Uterus (tissue), 4 donors: ENCODE results near the gene CCND1. TPM values are rescaled to one million over a fixed set of nuclear protein-coding genes. Genes with fewer than 3 reads are reported as not detected.

Experiments
- DNase-seq, 2 donors: peaks; one replicate each; pipeline ENCODE4 v3.0.0-alpha.2; 2019 to 2020
- H3K27ac ChIP-seq, 2 donors: fragments of 200-600 bp; sonication (generic); 1 replicate in 1 of 2; 2 replicates in 1 of 2; pipeline ENCODE4 v1.5.1; 2016 to 2018
- H3K27me3 ChIP-seq, 2 donors: fragments of 200-600 bp; sonication (generic); one replicate each; pipeline ENCODE4 v1.5.1; 2018 to 2019; ENCODE audit warnings: control low read depth in 1 of 2
- H3K36me3 ChIP-seq, 2 donors: fragments of 200-600 bp; sonication (generic); one replicate each; pipeline ENCODE4 v1.5.1; 2019; ENCODE audit warnings: control low read depth in 1 of 2
- H3K4me1 ChIP-seq, 2 donors: fragments of 200-600 bp; sonication (generic); one replicate each; pipeline ENCODE4 v1.5.1; 2018 to 2019; ENCODE audit warnings: control low read depth in 1 of 2
- H3K4me3 ChIP-seq, 2 donors: fragments of 200-600 bp; sonication (generic); 1 replicate in 1 of 2; 2 replicates in 1 of 2; pipeline ENCODE4 v1.5.1; 2018 to 2019; ENCODE audit warnings: mild to moderate bottlenecking in 1 of 2
- H3K9me3 ChIP-seq, 2 donors: fragments of 200-600 bp; sonication (generic); one replicate each; pipeline ENCODE4 v1.5.1; 2019; ENCODE audit warnings: control low read depth in 1 of 2
- POLR2A ChIP-seq, 2 donors: fragments of 450-650 bp; IDR thresholded peaks; one replicate each; pipeline ENCODE4 v1.6.1; 2016; ENCODE audit warnings: antibody characterized with exemption in 2 of 2, mild to moderate bottlenecking in 1 of 2, moderate library complexity in 1 of 2
- intact Hi-C: fragments of 100-400 bp; cut with DNase I; formaldehyde crosslinking; loops from one replicate; pipeline ENCODE4 v1.15.1; 2023; ENCODE audit warnings: low total_unique reads
- total RNA-seq, 4 donors: library from RNA; depleted of rRNA in 3 of 4; stranded (reverse); fragments of >200 nt in 3 of 4; gene quantifications; one replicate each; pipeline versions ENCODE4 v1.1.0 to v1.2.4, GENCODE V29; 2014 to 2023
- TF ChIP-seq, protein P1 (sequence below), 4 experiments: fragments of 200-600 bp in 2 of 4; fragments of 450-650 bp in 2 of 4; sonication (generic) in 2 of 4; IDR thresholded peaks; one replicate each; pipeline ENCODE4 v1.5.1; 2016 to 2019; ENCODE audit warnings: antibody characterized with exemption in 4 of 4, mild to moderate bottlenecking in 2 of 4, moderate library complexity in 1 of 4
- donor health status: DM: yes; HTN: yes; CAD: no.

The CCND1 gene
- total RNA-seq, 4 donors from 2014 or later = 2.9 to 96.5 (median 20.5) TPM

DNA sequence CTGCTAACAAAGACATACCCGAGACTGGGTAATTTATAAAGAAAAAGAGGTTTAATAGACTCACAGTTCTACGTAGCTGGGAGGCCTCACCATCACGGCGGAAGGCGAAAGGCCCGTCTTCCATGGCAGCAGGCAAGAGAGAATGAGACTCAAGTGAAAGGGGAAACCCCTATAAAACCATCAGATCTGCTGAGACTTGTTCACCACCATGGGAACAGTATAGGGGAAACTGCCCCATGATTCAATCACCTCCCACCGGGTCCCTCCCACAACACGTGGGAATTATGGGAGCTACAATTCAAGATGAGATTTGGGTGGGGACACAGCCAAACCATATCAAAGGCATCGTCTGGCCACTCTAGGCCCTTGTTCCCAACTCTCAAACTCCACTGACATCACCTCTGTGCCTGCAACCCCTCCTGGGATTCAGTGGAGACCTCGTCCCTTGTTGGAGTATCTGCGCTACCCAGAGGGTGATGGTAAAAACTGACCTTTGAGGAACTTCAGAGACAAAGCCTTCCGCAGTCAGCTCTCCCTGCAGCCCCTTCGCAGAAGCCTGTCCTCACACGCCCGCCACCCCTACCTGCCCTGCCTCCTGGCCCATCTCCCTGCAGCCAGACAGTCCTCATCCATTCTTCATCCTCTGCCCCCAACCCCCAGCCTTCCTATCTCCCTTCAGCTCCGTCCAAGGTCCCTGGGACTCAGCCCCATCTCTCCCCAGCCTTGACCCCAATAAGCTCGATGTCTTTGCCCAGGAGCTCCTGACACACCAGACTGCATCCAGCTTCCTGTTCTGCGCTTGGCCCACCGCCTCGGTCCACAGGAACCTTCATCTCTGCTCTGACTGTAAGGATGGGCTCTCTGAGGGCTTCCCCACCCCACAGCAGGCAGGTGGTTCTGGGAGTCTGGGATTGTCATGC is 15.8 kb downstream of the CCND1 start:
- TF ChIP-seq POLR2A (IDR thresholded peaks at IDR 0.05) = no peak
- TF ChIP-seq, protein P1, sequence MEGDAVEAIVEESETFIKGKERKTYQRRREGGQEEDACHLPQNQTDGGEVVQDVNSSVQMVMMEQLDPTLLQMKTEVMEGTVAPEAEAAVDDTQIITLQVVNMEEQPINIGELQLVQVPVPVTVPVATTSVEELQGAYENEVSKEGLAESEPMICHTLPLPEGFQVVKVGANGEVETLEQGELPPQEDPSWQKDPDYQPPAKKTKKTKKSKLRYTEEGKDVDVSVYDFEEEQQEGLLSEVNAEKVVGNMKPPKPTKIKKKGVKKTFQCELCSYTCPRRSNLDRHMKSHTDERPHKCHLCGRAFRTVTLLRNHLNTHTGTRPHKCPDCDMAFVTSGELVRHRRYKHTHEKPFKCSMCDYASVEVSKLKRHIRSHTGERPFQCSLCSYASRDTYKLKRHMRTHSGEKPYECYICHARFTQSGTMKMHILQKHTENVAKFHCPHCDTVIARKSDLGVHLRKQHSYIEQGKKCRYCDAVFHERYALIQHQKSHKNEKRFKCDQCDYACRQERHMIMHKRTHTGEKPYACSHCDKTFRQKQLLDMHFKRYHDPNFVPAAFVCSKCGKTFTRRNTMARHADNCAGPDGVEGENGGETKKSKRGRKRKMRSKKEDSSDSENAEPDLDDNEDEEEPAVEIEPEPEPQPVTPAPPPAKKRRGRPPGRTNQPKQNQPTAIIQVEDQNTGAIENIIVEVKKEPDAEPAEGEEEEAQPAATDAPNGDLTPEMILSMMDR (IDR thresholded peaks at IDR 0.05) = no peak
- intact Hi-C loops = no loop called here
- H3K36me3 ChIP-seq = no peaks in the 10 kb centered on the region
- H3K4me1 ChIP-seq = no peaks in the 10 kb centered on the region
- H3K27ac ChIP-seq = no peak overlapping the region
- H3K4me3 ChIP-seq = no peak overlapping the region
- no peaks in the 10 kb centered on the region for H3K9me3 ChIP-seq
- DNase-seq = no peak
- H3K27me3 ChIP-seq = no peaks in the 10 kb centered on the region

DNA sequence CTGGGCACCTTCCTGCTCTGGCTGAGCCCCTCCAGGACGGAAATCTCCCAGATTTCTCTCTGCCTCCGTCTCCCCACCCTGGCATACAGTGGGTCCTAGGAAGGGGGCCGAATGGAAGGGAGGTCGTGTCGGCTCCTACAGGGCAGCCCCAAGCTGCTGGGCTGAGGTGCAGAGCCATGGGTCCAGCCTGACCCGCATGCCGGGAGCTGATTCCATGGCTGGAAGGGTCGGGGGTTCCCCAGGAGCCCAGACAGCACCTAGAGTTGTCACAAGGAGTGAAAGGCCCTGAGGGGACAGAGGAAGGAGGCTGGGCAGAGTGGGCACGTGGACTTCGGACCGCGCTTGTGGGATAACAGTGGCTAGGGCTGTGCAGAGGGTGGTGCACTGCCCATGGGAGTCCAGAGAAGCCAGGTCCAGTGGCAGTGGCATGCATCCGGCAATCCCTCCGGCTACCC is 16.5 kb downstream of the CCND1 start:
- no peaks in the 10 kb centered on the region for H3K36me3 ChIP-seq
- H3K27me3 ChIP-seq = no peaks in the 10 kb centered on the region
- no peak overlapping the region for H3K27ac ChIP-seq
- no peak for DNase-seq
- no peaks in the 10 kb centered on the region for H3K4me1 ChIP-seq
- no peak overlapping the region for H3K4me3 ChIP-seq
- intact Hi-C loops = no loop called here
- no peak for TF ChIP-seq POLR2A (IDR thresholded peaks at IDR 0.05)
- TF ChIP-seq, protein P1 (IDR thresholded peaks at IDR 0.05) = no peak
- H3K9me3 ChIP-seq = no peaks in the 10 kb centered on the region

DNA sequence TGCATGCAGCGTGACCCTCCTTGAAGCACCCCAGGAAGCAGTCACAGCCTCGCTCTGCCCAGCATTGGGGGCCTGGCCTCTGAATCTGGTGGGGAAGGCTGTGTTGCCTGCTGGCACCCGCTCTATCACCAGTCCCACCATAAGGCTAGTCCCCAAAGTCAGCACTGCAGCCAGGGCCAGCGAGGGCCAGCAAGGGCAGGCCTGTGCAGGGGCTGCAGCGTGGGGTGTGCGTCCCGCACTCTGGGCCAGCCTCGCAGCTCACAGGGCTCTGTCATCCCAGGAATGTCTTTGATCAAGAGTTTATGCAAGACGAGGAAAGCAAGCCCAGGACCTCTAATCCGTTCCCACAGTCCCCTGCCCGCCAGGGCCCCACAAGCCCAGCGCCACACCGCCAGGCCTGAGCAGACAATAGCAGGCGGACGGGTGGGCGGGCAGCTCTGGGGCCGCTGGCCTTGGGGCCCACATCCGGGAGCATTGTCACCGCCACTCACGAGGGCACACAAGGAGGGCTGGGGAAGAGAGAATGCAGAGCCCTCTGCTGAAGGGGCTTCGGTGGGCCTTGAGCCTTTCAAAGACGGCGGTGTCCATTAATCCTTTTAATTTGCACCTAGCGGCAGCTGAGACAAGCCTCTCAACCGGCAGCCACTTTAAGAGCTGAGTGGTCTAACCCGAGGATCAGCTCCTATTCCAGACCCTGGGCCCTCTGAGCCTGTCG is 17.1 kb downstream of the CCND1 start:
- no peak for TF ChIP-seq POLR2A (IDR thresholded peaks at IDR 0.05)
- TF ChIP-seq, protein P1 (IDR thresholded peaks at IDR 0.05) = no peak
- Histone ChIP-seq H3K36me3 (no peaks in the 10 kb centered on the region), H3K27me3 (no peaks in the 10 kb centered on the region), H3K4me3 (no peak overlapping the region), H3K9me3 (no peaks in the 10 kb centered on the region), H3K27ac (no peak overlapping the region), H3K4me1 (no peaks in the 10 kb centered on the region)
- intact Hi-C loops = no loop called here
- DNase-seq = no peak

DNA sequence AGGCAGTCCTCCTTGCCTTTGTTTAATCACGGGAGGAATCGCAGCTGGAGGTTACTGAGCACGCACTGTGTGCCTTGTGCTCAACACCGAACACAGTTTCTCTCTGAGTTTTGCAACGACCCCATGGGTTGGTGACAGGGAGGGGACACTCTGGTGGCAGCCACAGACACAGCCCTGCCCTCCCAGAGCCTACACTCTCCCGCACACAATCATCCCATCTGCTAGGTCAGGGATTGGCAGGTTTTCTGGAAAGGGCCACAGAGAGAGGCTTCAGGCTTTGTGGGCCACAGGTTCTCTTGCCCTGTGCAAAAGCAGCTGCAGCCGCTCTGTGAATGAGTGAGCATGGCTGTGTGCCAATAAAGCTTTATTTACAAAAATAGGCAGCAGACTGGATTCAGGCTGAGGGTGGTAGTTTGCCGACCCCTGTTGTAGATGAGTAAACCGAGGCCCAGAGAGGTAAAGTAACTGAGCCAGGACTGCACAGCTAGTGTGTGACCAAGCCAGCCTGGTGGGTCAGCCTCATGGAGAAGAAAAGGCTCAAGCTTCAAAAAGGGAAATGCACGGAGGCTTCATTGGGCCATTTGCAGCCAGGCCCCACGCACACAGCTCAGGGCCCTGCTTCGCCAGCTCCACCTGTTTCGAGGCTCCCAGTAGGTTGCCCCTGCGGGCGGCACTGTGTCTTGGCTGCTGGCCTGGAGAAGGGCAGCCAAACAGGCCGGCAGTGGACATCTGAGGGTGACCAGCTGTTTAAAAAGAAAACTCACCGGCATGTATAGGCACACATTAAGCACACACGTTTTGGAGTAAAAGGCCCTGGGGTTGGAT is 17.9 kb downstream of the CCND1 start:
- DNase-seq = no peak
- intact Hi-C loops = no loop called here
- H3K36me3 ChIP-seq = no peaks in the 10 kb centered on the region
- H3K4me1 ChIP-seq = no peaks in the 10 kb centered on the region
- no peaks in the 10 kb centered on the region for H3K27me3 ChIP-seq
- no peak overlapping the region for H3K27ac ChIP-seq
- no peak overlapping the region for H3K4me3 ChIP-seq
- no peaks in the 10 kb centered on the region for H3K9me3 ChIP-seq
- TF ChIP-seq POLR2A (IDR thresholded peaks at IDR 0.05) = no peak
- TF ChIP-seq, protein P1 (IDR thresholded peaks at IDR 0.05) = no peak
